M059J (cell line): ENCODE results near the gene TAF15. TPM values are rescaled to one million over a fixed set of nuclear protein-coding genes. Genes with fewer than 3 reads are reported as not detected.

Source experiments
- DNase-seq: peaks from one replicate; pipeline ENCODE4 v3.0.0-alpha.2; 2012; ENCODE audit warnings: low read depth
- total RNA-seq: library from RNA; depleted of rRNA; stranded (reverse); fragments of >200 nt; shearing (Covaris generic); gene quantifications from 2 replicates; pipeline ENCODE4 v1.2.3, GENCODE V29; 2014

TAF15 gene
- total RNA-seq, 1 experiment from 2014 or later: 21.0 TPM

- no peak for DNase-seq
Observed at GRCh38 chr17:35870906-35871819, 61.9 kb downstream of the TAF15 start.

DNA sequence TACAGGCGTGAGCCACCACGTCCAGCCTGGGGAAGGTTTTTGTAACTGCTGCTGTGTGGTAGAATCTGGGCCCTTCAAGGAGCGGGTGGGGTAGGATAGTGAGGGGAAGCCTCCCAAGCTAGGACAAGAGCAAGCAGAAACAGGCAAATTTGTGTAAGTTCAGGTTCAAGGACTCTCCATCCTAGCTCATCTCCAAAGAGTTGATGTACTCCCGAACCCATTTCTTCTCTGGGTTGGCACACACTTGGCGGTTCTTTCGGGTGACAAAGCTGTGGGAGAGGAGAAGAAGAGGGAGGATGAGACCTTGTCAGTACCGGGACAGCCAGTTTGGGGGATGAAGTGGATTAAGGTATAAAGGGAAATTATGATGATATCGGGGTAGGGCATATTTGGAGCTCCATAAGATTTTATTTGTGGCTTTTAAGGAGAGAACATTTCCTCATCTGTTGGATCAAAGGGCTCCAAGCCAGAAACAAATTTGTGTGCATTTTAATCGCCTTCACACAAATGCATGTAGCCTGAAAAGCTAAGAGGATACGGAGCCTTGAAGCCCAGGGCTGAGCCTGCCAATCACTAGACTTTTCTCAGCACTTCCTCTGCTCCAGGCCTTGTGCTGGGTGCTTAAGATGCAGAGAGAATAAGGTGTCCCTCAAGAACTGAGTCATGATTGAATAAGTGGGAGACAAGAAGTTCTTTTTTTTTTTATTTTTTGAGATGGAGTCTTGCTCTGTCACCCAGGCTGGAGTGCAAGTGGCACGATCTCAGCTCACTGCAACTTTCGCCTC, 63.1 kb downstream of the TAF15 start:
- DNase-seq: no peak

DNA sequence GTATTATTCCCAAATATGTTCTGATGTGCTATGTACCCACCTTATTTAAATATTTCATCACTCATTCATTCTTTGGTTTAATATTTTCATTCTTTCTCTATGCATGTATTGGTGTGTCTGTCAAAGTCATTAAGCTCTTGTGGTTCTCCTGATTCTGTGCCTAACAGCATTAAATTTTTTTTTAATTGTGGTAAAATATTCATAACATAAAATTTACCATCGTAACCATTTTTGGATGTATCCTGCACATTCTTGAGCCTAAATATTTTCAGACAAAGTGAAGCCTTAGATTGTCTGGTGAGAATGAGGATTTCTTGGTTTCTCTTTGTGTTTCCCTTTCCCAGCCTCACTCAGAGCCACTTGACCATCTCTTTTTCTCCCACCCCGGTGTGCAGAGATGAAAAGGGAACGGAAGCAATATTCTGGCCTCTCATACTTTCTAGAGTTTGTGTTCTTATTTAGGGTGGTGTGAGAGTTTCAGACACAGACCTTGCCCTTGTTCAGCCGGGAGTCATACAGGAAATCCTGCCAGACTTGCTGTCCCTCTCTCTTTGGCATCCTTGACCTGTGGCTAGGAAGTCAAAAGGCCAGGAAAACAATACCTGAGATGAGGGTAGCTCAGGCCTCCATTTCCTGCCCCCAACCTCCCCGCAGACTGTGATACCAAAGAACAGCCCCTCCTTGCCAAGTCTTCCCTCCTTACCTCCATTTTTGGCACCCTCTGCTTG, 66.0 kb downstream of the TAF15 start:
- DNase-seq: no peak

DNA sequence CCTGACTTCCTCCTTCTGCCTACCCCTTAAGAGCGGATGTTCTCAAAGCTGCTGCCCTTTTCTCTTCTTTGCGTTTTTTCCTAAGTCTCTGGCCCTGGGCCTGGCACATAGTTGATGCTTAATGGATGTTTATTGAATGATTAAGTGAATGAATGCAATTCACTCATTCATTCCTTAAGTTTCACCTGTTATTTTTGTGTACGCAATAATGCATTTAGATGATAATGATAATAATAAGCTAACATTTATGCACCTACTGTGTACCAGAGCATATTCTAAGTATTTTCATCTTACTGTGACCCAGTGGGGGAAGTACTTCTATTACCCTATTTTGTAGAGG, 66.5 kb downstream of the TAF15 start:
- no peak for DNase-seq

DNA sequence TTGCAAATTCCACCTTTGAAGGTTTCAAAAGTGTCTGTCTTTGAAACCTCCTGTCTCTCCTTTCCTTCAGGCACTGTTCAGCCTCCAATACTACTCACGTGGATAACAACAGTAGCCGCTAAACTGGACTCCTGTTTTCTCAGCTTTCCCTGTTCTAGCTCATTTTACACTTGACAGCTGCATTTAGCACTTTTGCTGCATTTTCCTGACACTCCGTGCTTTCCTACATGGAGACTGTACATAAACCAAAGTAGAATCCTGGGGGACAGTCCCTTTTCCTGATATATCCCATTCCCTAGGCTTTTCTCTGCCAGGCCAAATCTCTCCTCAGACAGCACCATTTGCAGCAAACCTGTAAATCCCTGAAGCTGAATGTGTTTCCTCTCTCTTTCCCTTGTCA, 67.2 kb downstream of the TAF15 start:
- DNase-seq: no peak

- DNase-seq: no peak
Observed at GRCh38 chr17:35877345-35878029, 68.2 kb downstream of the TAF15 start.

DNA sequence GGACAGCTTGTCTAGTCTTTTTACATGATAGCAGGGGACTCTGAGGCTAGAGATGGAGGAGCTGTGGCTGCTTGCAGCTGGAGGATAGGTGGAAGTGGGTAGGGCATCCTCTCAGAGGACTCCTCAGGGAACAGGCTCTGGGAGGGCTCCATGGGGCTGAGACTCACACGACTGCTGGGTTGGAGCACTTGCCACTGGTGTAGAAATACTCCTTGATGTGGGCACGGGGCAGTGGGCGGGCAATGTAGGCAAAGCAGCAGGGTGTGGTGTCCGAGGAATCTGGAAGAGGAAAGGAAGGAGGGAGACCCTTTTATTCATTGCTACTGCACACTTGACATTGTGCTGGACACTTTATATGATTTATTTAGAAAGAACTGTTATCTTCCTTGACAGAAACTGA, 69.1 kb downstream of the TAF15 start:
- DNase-seq: no peak

DNA sequence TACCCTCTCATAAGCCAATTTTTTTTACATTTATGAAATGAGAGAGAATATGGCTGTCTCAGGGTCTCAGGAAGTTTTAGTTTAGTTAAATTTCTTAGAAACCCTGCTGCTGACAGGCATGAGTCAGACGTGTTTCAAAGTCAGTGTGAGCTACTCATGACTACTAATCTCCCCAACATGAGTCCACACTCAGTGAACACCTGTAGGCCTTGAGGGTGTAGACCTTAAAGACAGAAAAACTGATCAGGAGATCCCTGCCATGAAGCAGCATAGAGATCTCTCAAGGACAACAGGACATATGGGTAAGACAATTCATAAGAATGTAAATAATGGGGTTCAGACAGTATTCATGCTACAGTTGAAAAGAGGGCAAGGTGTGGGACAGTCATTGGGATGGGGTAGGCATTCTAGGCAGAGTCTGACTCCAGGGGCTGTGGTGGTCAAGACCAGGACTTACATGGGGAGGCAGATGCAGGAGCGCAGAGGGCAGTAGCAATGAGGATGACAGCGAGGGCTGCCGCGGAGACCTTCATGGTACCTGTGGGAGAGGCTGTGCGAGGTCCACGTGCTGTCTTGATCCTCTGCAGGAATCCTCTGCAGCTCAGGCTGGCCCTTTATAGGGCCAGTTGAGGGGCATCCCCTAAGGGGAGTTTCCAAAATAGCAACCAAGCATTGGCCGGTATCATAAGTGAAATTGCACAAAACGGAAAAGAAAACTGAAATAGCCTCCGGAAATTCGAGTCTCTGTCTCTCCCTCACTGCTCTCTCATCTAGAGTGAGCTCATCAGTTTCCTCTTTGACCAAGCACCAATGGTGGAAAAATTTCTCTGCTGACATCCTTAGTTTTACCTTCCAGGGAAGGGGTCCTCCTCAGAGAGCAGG, 70.7 kb downstream of the TAF15 start, which contains the start of gene CCL5:
Gene CCL5, minus strand, starts transcription at position 588 of the 882 bp plus-strand sequence.
- DNase-seq: peak; percentile 40

- DNase-seq: no peak
Observed at GRCh38 chr17:35889241-35889640, 80.0 kb downstream of the TAF15 start.

GRCh38 chr17:35889818-35890773, 80.8 kb downstream of the TAF15 start:
- DNase-seq: peak; percentile 74

DNA sequence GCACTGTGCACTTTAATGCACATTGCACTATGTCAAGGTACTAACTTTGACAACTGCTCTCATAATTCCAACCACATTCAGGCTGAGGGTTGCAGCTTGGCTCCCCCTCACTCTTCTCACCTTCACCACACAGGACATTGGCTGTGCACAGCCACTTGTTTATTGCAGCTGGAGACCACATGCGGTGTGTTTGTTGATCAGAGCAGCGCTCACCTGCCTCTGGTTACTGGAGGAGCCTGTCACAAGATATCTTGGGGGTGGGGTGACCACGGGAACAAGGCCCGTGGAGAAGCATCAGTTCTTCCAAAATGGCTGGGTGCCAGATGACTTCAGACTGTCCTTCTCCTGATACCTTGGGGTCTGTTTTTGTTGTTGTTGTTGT, 81.5 kb downstream of the TAF15 start:
- DNase-seq: peak; percentile 19

DNA sequence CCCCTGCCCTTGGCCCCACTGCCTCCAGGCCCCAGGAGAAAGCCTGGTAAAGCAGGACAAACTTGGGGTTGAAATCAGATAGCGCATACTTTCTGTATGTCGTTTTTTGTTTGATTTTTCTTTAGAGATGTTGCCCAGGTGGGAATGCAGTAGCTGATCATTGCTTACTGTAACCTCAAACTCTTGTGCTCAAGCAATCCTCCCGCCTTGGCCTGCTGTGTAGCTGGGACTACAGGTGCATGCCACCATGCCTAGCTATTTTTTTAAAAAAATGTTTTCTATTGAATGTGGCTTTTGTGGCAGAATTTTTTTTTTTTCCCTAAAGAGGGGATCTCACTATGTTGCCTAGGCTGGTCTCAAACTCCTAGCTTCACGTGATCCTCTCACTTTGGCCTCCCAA, 82.0 kb downstream of the TAF15 start:
- DNase-seq: no peak

- DNase-seq: peak; percentile 29
Observed at GRCh38 chr17:35892091-35893035, 83.1 kb downstream of the TAF15 start.

DNA sequence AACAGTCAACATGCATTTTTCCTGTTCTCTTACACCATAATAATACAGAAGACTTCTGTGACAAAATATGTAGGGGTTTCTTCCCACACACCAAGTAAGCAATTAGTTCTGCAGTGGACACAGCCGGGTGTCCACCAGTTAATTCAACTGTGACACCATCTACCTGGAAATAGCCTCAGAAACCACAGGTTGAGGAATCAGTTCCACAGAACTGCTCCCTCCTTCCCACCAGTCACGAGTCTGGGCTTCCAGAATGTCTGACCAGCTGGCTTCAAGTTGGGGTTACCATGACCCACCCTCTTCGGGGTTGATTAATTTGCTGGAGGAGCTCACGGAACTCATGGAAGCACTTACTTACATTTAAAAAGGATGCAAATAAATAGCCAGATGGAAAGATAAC, 84.5 kb downstream of the TAF15 start:
- DNase-seq: no peak

- DNase-seq: no peak
Observed at GRCh38 chr17:35894206-35894605, 84.9 kb downstream of the TAF15 start.

DNA sequence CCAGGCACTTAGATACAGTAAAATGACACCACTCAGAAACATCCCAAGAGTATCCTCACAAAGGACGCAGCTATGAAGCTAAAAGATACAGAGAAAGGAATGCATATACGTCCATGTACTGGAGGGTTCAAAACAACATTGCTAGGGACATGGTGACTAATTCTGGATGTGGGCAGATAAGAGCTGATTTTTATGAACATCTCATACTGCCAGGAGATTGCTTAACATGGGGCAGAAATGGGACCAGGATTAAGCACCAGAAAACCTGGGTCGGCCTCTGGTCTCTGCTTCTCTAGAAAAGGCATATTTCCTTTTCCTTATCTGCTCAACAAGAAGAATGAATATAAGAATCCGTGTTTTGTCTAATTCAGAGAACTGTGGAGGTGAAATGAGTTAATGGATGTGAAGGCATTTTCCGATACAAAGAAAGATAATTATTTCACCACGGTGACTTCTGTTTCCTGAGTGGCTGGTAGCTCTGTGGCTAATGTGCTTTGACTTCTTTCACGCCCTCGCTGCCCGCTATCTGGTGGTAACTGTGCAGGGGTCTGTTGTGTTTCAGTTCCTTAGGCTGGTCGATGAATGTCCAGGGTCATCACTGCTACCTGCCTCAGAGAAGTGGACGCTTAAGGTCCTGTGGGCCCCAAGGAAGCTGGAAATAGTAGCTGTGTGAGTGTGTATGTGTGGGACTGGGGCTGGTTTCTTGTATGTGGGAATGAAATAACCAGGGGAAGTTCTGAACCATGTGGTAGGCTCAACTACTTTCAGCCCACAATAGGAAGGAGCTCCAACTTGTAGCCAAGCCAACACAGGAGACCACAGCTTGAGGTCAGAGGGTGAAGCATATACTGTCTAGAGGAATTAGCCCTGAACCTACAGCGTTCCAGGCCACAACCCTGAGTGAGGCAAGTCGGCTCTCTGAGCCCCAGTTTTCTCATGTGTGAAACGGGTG, 86.6 kb downstream of the TAF15 start:
- peak; percentile 38 for DNase-seq
